Natural killer cell (primary cell): ENCODE measurements around the gene LARP4B. TPM values are rescaled to one million over a fixed set of nuclear protein-coding genes. Genes with fewer than 3 reads are reported as not detected.
A peak's percentile ranks its signal among the peaks of the same experiment; 100 is the strongest.

ENCODE experiments used
- ATAC-seq, 3 donors: fragments of 150-1000 bp in 2 of 3; fragments of 200-7000 bp in 1 of 3; cut with Tn5 transposase; 1 replicate in 1 of 3; 2 replicates in 2 of 3; pipeline ENCODE4 v1.10.0; 2021; ENCODE audit warnings: mild to moderate bottlenecking in 2 of 3, moderate library complexity in 2 of 3
- DNase-seq, 2 donors: peaks; one replicate each; pipeline versions ENCODE4 v3.0.0 to v3.0.0-alpha.2; 2013 to 2021; ENCODE audit warnings: mixed read lengths in 1 of 2
- H3K27ac ChIP-seq: one replicate; pipeline ENCODE4 v1.5.1; 2013; ENCODE audit warnings: mild to moderate bottlenecking, low read length
- H3K27me3 ChIP-seq: one replicate; pipeline ENCODE4 v1.6.1; 2013; ENCODE audit warnings: low read length; ENCODE audit not compliant: control insufficient read depth, insufficient read depth
- H3K36me3 ChIP-seq: one replicate; pipeline ENCODE4 v1.6.1; 2013; ENCODE audit warnings: low read length; ENCODE audit not compliant: control insufficient read depth, insufficient read depth
- H3K4me1 ChIP-seq: one replicate; pipeline ENCODE4 v1.6.1; 2013; ENCODE audit warnings: low read length; ENCODE audit not compliant: control insufficient read depth, insufficient read depth
- H3K4me3 ChIP-seq: one replicate; pipeline ENCODE4 v1.5.1; 2013; ENCODE audit warnings: low read length
- H3K9me3 ChIP-seq: one replicate; pipeline ENCODE4 v1.6.1; 2013; ENCODE audit warnings: low read length; ENCODE audit not compliant: control insufficient read depth, insufficient read depth
- H3K27ac Mint-ChIP-seq, 2 donors: one replicate each; pipeline ENCODE4 v1.8.0; 2022; ENCODE audit warnings: mild to moderate bottlenecking in 2 of 2, mixed read lengths in 2 of 2, moderate library complexity in 1 of 2
- H3K27me3 Mint-ChIP-seq, 2 donors: one replicate each; pipeline ENCODE4 v1.8.0; 2022; ENCODE audit warnings: low read depth in 2 of 2, mixed read lengths in 2 of 2
- H3K36me3 Mint-ChIP-seq: one replicate; pipeline ENCODE4 v1.8.0; 2022; ENCODE audit warnings: mixed read lengths
- H3K4me1 Mint-ChIP-seq, 2 donors: one replicate each; pipeline ENCODE4 v1.8.0; 2022; ENCODE audit warnings: mixed read lengths in 2 of 2
- H3K4me3 Mint-ChIP-seq: one replicate; pipeline ENCODE4 v1.8.0; 2022; ENCODE audit warnings: mild to moderate bottlenecking, moderate library complexity, mixed read lengths
- H3K9me3 Mint-ChIP-seq, 2 donors: one replicate each; pipeline ENCODE4 v1.8.0; 2022; ENCODE audit warnings: mixed read lengths in 2 of 2
- CTCF ChIP-seq: fragments of 200-600 bp; IDR thresholded peaks from one replicate; pipeline ENCODE4 v1.8.0; 2022; ENCODE audit warnings: antibody characterized with exemption
- WGBS: methylation state at CpG from one replicate; pipeline ENCODE4 v1.1.7; 2013; ENCODE audit warnings: missing lambda C conversion rate; ENCODE audit not compliant: insufficient coverage; 5-methylcytosine and 5-hydroxymethylcytosine counted together
- intact Hi-C: fragments of 100-400 bp; cut with micrococcal nuclease; formaldehyde crosslinking; loops from one replicate; pipeline ENCODE4 v1.14.2; 2022
- total RNA-seq, 4 donors: library from RNA; stranded (reverse); fragments of 120-200 nt in 1 of 4; gene quantifications; one replicate each; pipeline versions ENCODE4 v1.2.3 to v1.2.4, GENCODE V29; 2013 to 2022

The LARP4B gene
- total RNA-seq, 3 donors from 2014 or later (not counting 1 experiment from before 2014, with no cell fraction given) = 75.5 to 95.4 (median 90.2) TPM

- no peaks in the 10 kb centered on the region for H3K9me3 Mint-ChIP-seq
- no peak overlapping the region for H3K4me3 ChIP-seq
- no peaks in the 10 kb centered on the region for H3K9me3 ChIP-seq
- H3K4me3 Mint-ChIP-seq = peak overlapping the region; percentile 58
- H3K4me1 ChIP-seq = peaks cover 12% of the 10 kb centered on the region
- H3K4me1 Mint-ChIP-seq = no peaks in the 10 kb centered on the region
- H3K36me3 Mint-ChIP-seq = no peaks in the 10 kb centered on the region
- ATAC-seq (peak in 2 of 3 donors; percentile 34 to 77), DNase-seq (peak in 1 of 2 donors; percentile 20)
- no peaks in the 10 kb centered on the region for H3K36me3 ChIP-seq
- intact Hi-C loops = no loop called here
- TF ChIP-seq CTCF = no peak
- H3K27me3 Mint-ChIP-seq = peaks cover 0 to 3% of the 10 kb centered on the region in 2 donors
- 59% methylated on average over 50 of the region's 50 CpGs for WGBS
- peaks cover 5% of the 10 kb centered on the region for H3K27me3 ChIP-seq
- no peak overlapping the region for H3K27ac Mint-ChIP-seq
- H3K27ac ChIP-seq = no peak overlapping the region
Observed at GRCh38 chr10:788796-789748, 142.4 kb downstream of the LARP4B start.

DNA sequence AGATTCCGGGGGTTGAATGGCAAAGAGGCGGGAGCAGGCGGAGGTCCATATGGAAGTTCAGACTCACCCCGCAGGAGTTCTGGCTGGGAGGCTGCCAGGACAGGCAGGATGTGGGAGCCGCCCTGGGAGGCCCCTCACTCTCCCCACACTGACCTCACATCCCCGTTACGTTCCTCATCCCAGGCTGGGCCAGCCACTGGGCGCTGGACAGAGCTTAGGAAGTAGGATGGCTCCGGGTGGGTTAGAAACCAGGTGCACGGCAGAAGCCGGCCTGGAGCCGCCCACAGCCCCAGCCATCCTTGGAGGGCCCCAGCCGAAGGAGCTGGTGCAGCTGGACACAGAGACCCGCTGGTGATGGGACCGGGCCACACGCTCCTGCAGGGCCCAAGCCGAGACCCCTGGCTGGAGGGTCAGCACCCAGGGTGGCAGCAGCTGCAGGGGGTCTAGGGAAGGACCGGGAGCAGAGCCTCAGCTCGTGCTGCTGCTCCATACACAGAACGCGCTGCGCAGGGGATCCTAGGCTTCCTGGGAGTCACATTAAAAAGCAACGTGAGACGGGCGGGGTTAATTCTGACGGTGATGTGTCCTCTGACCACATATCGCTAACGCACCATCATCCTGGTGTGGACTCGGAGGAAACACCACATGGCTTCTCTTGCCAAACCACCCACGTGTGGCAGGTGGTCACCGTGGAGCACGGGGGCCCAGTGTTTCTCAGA lies 143.4 kb downstream of the LARP4B start:
- Histone ChIP-seq H3K4me3 (no peak overlapping the region), H3K27me3 (peaks cover 8% of the 10 kb centered on the region), H3K36me3 (no peaks in the 10 kb centered on the region), H3K4me1 (peaks cover 12% of the 10 kb centered on the region), H3K9me3 (no peaks in the 10 kb centered on the region), H3K27ac (no peak overlapping the region)
- no peak overlapping the region for H3K27ac Mint-ChIP-seq
- H3K27me3 Mint-ChIP-seq = peaks cover 0 to 3% of the 10 kb centered on the region in 2 donors
- intact Hi-C loops = no loop called here
- no peaks in the 10 kb centered on the region for H3K4me1 Mint-ChIP-seq
- H3K4me3 Mint-ChIP-seq = no peak overlapping the region
- H3K36me3 Mint-ChIP-seq = no peaks in the 10 kb centered on the region
- DNase-seq (no peak), ATAC-seq (no peak)
- H3K9me3 Mint-ChIP-seq = no peaks in the 10 kb centered on the region
- TF ChIP-seq CTCF = no peak
- 88% methylated on average over 32 of the region's 32 CpGs for WGBS

- 89% methylated on average over 44 of the region's 44 CpGs for WGBS
- Histone ChIP-seq H3K9me3 (no peaks in the 10 kb centered on the region), H3K27me3 (peaks cover 8% of the 10 kb centered on the region), H3K27ac (no peak overlapping the region), H3K36me3 (no peaks in the 10 kb centered on the region), H3K4me3 (no peak overlapping the region), H3K4me1 (peaks cover 12% of the 10 kb centered on the region)
- no peak for DNase-seq
- peaks cover 7 to 9% of the 10 kb centered on the region in 2 donors for H3K27me3 Mint-ChIP-seq
- no peaks in the 10 kb centered on the region for H3K4me1 Mint-ChIP-seq
- no peaks in the 10 kb centered on the region for H3K36me3 Mint-ChIP-seq
- intact Hi-C loops = no loop called here
- ATAC-seq = no peak
- TF ChIP-seq CTCF = no peak
- H3K9me3 Mint-ChIP-seq = no peaks in the 10 kb centered on the region
- H3K27ac Mint-ChIP-seq = no peak overlapping the region
- no peak overlapping the region for H3K4me3 Mint-ChIP-seq
Observed at GRCh38 chr10:786633-787474, 144.7 kb downstream of the LARP4B start.
